Mesothelial cell of epicardium (in vitro differentiated cells): Measurements from ENCODE around the gene TEPSIN. TPM values are rescaled to one million over a fixed set of nuclear protein-coding genes. Genes with fewer than 3 reads are reported as not detected.

Experiments used
- DNase-seq, 2 experiments: peaks; one replicate each; pipeline ENCODE4 v3.0.0; 2021; ENCODE audit warnings: low spot score in 2 of 2; ENCODE audit not compliant: unreplicated experiment in 2 of 2
- H3K27ac Mint-ChIP-seq: 2 replicates; pipeline ENCODE4 v1.8.0; 2021; ENCODE audit warnings: mixed read lengths
- H3K27me3 Mint-ChIP-seq: 2 replicates; pipeline ENCODE4 v1.8.0; 2021; ENCODE audit warnings: low read depth, mixed read lengths
- H3K36me3 Mint-ChIP-seq: 2 replicates; pipeline ENCODE4 v1.8.0; 2021; ENCODE audit warnings: mixed read lengths
- H3K4me1 Mint-ChIP-seq: 2 replicates; pipeline ENCODE4 v1.8.0; 2021; ENCODE audit warnings: mixed read lengths
- H3K4me3 Mint-ChIP-seq: 2 replicates; pipeline ENCODE4 v1.8.0; 2021; ENCODE audit warnings: mild to moderate bottlenecking, moderate library complexity, mixed read lengths
- H3K9me3 Mint-ChIP-seq: 2 replicates; pipeline ENCODE4 v1.8.0; 2021; ENCODE audit warnings: mixed read lengths
- CTCF ChIP-seq: fragments of 200-600 bp; sonication (generic); IDR thresholded peaks from one replicate; pipeline ENCODE4 v1.5.0; 2021; ENCODE audit warnings: antibody characterized with exemption; ENCODE audit not compliant: unreplicated experiment
- total RNA-seq: library from RNA; stranded (reverse); gene quantifications from 3 replicates; pipeline ENCODE4 v1.2.1, GENCODE V29; 2021

TEPSIN gene
- total RNA-seq, 1 donor from 2014 or later = 44.6 TPM

GRCh38 chr17:81183316-81183715, 55.5 kb downstream of the TEPSIN start:
- no peak for TF ChIP-seq CTCF
- H3K27ac Mint-ChIP-seq = no peak overlapping the region
- no peaks in the 10 kb centered on the region for H3K4me1 Mint-ChIP-seq
- no peak for DNase-seq
- H3K36me3 Mint-ChIP-seq = no peaks in the 10 kb centered on the region
- H3K27me3 Mint-ChIP-seq = peaks cover 5% of the 10 kb centered on the region
- H3K9me3 Mint-ChIP-seq = no peaks in the 10 kb centered on the region
- no peak overlapping the region for H3K4me3 Mint-ChIP-seq

- Mint-ChIP-seq H3K27me3 (peaks cover 5% of the 10 kb centered on the region), H3K36me3 (no peaks in the 10 kb centered on the region), H3K4me1 (no peaks in the 10 kb centered on the region), H3K4me3 (no peak overlapping the region), H3K9me3 (no peaks in the 10 kb centered on the region), H3K27ac (no peak overlapping the region)
- TF ChIP-seq CTCF = no peak
- DNase-seq = no peak
Observed at GRCh38 chr17:81182596-81182995, 56.3 kb downstream of the TEPSIN start.

- Mint-ChIP-seq H3K4me1 (no peaks in the 10 kb centered on the region), H3K36me3 (no peaks in the 10 kb centered on the region), H3K9me3 (no peaks in the 10 kb centered on the region), H3K27ac (no peak overlapping the region), H3K4me3 (no peak overlapping the region), H3K27me3 (peaks cover 5% of the 10 kb centered on the region)
- no peak for TF ChIP-seq CTCF
- no peak for DNase-seq
Observed at GRCh38 chr17:81181811-81182185, 57.1 kb downstream of the TEPSIN start.

- Mint-ChIP-seq H3K4me3 (no peak overlapping the region), H3K36me3 (peaks cover 2% of the 10 kb centered on the region), H3K4me1 (no peaks in the 10 kb centered on the region), H3K27me3 (peaks cover 5% of the 10 kb centered on the region), H3K27ac (no peak overlapping the region), H3K9me3 (no peaks in the 10 kb centered on the region)
- TF ChIP-seq CTCF = no peak
- no peak for DNase-seq
Observed at GRCh38 chr17:81180836-81181810, 57.7 kb downstream of the TEPSIN start.

- Mint-ChIP-seq H3K36me3 (peaks cover 10% of the 10 kb centered on the region), H3K9me3 (peaks cover 12% of the 10 kb centered on the region), H3K27me3 (peaks cover 5% of the 10 kb centered on the region), H3K27ac (no peak overlapping the region), H3K4me3 (no peak overlapping the region), H3K4me1 (no peaks in the 10 kb centered on the region)
- no peak for DNase-seq
- no peak for TF ChIP-seq CTCF
Observed at GRCh38 chr17:81179861-81180260, 59.0 kb downstream of the TEPSIN start.
